Measurements from ENCODE around the gene C1QTNF5.

DNA sequence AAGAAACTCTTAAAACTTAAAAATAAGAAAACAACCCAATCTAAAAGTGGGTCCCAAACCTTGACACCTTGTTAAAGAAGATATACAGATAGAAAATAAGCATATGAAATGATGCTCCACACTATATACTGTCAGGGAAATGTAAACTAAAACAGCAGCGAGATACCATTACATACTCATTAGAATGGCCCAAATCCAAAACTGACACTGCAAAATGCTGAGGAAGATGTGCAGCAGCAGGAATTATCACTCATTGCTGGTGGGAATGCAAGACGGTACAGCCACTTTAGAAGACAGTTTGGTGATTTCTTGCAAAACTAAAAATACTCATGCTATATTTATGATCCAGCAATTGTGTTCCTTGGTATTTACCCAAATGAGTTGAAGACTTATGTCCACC, 11.4 kb downstream of the C1QTNF5 start:
- TF ChIP-seq, protein P1, sequence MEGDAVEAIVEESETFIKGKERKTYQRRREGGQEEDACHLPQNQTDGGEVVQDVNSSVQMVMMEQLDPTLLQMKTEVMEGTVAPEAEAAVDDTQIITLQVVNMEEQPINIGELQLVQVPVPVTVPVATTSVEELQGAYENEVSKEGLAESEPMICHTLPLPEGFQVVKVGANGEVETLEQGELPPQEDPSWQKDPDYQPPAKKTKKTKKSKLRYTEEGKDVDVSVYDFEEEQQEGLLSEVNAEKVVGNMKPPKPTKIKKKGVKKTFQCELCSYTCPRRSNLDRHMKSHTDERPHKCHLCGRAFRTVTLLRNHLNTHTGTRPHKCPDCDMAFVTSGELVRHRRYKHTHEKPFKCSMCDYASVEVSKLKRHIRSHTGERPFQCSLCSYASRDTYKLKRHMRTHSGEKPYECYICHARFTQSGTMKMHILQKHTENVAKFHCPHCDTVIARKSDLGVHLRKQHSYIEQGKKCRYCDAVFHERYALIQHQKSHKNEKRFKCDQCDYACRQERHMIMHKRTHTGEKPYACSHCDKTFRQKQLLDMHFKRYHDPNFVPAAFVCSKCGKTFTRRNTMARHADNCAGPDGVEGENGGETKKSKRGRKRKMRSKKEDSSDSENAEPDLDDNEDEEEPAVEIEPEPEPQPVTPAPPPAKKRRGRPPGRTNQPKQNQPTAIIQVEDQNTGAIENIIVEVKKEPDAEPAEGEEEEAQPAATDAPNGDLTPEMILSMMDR (IDR thresholded peaks at IDR 0.05), result no peak
- TF ChIP-seq POLR2AphosphoS5 (IDR thresholded peaks at IDR 0.05; ENCODE audit: low read depth, low read length) (no peak), SIN3A (IDR thresholded peaks at IDR 0.05; ENCODE audit: borderline replicate concordance, insufficient read depth, low read depth, low read length) (no peak)
- TF ChIP-seq, protein P2, sequence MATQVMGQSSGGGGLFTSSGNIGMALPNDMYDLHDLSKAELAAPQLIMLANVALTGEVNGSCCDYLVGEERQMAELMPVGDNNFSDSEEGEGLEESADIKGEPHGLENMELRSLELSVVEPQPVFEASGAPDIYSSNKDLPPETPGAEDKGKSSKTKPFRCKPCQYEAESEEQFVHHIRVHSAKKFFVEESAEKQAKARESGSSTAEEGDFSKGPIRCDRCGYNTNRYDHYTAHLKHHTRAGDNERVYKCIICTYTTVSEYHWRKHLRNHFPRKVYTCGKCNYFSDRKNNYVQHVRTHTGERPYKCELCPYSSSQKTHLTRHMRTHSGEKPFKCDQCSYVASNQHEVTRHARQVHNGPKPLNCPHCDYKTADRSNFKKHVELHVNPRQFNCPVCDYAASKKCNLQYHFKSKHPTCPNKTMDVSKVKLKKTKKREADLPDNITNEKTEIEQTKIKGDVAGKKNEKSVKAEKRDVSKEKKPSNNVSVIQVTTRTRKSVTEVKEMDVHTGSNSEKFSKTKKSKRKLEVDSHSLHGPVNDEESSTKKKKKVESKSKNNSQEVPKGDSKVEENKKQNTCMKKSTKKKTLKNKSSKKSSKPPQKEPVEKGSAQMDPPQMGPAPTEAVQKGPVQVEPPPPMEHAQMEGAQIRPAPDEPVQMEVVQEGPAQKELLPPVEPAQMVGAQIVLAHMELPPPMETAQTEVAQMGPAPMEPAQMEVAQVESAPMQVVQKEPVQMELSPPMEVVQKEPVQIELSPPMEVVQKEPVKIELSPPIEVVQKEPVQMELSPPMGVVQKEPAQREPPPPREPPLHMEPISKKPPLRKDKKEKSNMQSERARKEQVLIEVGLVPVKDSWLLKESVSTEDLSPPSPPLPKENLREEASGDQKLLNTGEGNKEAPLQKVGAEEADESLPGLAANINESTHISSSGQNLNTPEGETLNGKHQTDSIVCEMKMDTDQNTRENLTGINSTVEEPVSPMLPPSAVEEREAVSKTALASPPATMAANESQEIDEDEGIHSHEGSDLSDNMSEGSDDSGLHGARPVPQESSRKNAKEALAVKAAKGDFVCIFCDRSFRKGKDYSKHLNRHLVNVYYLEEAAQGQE (IDR thresholded peaks at IDR 0.05; ENCODE audit: insufficient read depth in 1 of 2, low read depth in 2 of 2, low read length in 1 of 2), result no peak
